COLO668 (cell line): ENCODE data around the gene ARHGEF10L.

Experiments used
- DNase-seq: peaks from one replicate; lab custom pipeline; 2025; ENCODE audit not compliant: unreplicated experiment; lab: John Stamatoyannopoulos, UW

ARHGEF10L gene

DNA sequence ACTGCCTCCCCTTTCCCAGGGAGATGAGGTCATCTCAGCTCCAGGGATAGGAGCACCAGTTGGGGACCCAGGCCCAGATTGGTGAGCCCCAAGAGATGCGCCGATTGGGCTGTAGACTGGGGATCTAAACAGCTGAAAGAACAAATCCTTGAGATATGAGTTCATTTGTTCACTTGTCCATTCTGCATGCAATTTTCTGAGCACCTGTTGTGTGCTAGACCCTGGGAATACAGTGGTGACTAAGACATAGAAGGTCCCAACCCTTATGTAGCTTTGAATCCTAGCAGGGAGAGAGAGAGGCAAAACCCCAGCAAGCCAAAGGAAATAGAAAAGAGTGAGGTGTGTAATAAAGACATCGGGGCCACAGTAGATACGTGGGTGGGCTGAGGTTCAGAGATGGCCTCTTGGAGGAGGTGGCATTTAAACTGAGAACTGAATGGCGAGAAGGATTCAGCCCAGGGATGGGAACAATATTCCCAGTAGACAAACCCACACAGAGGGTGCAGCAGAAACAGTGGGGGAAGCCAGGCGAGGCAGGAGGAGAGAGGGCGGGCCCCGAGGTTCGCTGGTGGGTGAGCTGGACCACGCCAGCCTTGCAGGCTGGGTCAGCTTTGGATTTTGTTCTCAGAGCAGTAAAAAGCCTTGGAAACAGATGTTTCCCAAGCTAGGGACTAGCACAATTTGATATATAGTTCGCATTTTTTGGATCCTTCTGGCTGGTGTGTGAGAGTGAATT lies 110.0 kb downstream of the ARHGEF10L start:
- no peak for DNase-seq

DNA sequence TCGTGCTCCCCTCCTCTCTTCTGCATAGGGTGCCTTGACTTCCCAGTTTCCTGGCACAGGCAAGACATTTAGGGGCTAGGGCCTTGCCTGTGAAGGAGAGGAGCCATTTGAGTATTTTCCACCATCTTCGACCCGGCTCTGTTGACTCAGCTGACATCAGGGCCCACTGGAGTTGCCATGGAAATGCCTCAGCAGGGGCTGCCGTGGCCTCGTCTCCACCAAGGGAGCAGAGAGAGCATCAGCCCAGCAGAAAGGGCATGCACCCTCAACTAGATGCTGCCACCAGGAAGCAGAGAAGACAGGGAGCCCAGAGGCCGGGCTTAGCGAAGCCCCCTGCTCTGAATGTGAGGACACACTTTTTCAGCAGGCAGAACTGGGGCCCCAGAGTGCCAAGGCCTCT lies 113.8 kb downstream of the ARHGEF10L start:
- DNase-seq = no peak

DNA sequence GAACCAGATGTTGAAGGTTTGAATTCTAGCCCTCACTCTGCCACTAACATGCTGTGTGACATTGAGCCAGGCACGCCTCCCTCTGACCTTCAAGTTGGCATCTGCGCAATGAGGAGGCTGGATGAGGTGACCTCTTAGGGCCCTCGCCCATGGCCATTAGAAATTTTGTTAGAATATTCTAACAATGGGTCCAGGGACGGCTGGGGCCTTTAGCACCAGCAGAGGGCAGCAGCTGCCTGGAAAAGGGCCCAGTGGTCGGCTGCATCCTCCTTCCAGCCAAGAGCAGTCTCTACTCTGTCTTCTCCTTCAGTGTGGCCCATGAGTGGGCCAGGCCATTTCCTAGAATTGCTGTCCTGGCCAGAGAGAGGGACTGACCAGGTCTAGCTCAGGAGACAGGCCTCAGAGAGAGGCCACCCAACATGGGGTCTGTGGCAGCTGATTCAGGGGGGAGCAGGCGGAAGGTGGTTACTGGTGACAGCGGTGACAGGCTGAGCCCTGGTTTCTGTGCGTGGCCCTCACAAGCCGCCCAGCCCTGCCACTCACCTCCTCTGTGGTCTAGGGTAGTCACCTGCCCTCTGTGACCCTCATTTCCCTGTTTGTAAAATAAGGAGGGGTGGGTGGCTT lies 114.3 kb downstream of the ARHGEF10L start:
- DNase-seq = peak; percentile 42

DNA sequence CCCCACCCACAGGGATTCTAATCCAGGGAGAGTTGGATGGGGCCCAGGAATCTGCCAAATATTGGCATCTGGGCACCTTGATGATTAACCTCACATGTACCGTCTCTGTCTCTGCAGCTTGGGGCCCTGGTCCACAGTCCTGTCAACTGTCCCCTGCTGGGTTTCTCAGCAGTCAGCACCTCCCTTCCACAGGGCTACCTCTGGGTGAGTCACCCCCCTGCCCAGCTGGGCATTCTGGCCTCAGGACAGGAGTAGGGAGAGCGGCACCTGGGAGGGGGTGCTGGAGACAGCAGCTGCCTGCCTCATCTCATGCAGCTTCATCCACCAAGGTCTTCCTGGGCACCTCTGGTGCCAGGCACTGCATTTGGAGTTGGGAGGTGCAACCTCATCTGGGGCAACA lies 115.0 kb downstream of the ARHGEF10L start:
- no peak for DNase-seq

DNA sequence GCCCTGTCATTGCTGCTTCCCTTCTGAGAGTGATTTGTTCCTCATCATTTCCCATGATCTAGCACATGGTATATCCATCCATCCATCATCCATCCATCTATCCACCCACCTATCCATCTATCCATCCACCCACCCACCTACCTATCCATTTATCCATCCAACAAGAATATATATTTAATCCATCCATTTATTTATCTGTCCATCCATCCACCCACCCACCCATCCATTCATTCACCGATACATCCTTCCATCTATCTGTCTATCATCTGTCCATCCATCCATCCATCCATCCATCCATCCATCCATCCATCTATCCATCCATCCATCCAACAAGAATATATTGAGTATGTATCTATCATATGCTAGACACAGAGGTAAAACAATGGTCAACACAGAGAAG lies 115.7 kb downstream of the ARHGEF10L start:
- no peak for DNase-seq

DNA sequence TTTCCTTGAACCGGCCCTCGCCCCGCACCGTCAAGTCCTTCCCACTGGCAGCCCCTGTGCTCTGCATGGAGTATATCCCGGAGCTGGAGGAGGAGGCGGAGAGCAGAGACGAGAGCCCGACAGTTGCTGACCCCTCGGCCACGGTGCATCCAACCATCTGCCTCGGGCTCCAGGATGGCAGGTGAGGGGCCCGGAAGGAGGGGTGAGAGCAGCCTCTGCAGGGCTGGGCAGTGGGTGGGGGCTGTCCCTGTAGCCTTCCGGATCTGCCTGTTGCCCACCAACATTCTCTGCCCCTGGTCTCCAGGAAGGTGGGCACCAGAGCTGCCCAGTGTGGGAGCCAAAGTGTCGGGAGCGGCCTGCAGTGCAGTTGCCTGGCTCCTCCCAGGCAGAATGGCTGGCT lies 116.4 kb downstream of the ARHGEF10L start:
- DNase-seq = no peak

DNA sequence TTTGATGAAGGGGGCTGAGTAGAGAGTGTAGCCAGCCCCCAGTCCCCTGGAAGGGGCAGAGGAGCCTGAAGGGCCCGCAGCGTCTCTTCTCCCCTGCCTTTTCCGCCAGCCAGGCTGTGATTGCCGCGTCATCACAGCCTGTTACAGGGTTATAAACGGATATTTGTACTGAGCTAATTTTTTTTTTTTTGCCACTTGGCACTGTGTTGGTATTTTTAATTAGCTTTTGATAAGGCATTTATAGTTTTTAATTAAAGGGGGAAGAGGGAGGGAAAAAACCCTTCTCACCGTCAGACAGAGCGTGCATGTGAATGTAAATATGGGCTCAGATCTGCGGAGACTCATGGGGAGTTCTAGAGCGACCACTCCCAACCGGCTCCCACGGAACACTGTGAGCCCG lies 117.9 kb downstream of the ARHGEF10L start:
- DNase-seq = no peak

DNA sequence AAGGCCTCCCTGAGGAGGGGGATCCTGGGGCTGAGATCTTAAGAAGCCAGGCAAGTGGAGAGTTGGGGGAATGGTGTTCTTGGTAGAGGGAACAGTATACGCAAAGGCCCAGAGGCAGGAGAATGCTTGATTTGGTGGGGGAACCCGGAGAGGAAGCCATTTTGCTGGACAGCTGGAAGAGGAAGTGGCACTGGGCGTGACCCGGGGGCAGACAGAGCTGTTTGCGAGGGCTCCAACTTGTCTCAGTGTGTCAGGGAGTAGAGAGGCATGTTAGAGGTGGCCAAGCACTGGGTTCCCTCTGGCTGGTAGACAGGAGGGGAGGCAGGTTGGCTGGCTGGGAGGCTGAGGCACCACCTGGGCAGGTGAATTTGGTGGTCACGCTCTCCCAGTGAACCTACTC lies 119.3 kb downstream of the ARHGEF10L start:
- DNase-seq = no peak

DNA sequence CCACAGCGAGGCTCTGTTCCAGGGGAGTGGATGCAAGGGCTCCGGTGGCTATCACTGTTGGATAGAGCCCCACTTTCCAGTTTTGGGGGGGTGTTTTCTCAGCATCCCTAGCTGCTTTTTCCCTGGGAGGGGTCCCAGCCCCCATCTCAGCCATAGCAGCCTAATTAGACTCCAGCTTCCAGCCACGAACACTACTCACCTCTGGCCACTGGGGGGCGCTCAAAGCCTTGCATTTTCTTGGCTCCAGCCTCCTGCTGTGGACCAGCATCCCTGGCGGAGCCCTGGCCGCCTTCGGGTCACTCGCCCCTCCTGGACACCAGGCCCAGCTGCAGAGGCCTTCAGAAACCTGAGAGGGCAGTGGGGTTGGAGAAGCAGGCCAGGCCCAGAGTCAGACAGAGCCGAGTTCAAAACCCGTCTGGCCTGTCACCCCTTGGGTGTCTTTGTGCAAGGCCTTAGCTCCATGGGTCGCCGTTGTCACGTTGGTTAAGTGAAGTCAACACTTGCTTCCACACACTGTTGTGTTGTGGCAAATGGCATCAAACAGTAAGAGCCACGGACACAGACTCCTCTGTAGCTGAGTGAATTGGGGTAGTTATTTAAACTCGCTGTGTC lies 122.2 kb downstream of the ARHGEF10L start:
- DNase-seq = peak; percentile 67

DNA sequence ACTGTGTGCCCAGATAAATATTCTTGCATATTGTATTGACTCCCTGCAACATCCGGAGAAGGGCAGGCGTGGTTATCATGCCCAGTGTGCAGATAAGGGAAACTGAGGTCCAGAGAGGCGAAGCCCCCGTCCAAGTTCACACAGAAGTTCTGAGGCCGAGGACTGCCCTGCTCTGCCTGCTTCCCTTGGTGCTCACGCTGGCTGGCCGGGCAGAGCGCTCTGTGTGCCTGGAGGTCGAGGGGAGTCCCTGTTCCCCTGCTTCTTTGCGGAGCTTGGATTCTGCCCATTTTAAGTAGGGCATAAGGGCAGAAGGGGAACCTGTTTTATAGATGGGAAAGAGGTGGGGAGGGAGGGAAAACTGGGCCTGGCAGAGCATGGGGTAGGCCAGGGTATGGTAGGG lies 122.8 kb downstream of the ARHGEF10L start:
- no peak for DNase-seq

DNA sequence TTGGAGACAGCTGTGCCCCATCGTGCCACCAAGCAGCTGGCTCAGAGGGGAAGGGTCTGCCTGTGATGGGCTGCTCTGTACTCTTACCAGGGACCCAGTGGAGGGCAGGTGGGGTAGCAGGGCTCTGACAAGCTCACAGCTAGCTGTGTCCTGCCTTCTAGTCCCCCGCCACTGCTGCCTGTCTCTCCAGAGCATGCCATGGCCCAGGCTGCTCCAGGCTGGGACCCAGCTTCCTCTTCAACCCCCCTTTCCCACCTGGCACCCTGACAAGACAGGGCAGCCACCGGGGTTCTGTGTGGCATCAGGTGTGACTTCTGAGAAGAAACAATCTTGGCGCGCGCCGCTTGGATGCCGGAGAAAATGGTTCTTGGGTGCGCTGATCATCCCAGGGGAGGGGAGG lies 123.3 kb downstream of the ARHGEF10L start:
- DNase-seq = no peak

DNA sequence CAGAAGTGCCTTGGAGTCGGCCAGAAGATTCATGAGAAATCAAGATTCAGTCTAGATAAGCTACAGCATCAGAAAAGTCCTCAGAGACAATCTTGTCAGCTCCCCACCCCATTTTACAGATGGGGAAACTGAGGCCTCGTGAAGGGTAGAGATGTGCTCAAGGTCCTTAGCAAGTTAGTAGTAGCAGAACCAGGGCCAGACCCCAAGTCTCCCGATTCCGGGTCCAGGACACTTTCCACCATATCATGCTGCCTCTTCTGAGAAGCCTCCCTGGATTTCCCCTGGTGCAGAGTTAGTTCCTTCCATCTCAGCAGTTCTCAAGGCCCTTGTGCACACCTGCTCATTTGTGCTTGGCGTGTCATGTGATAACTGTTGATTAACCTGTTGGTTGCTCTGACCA lies 124.1 kb downstream of the ARHGEF10L start:
- DNase-seq = no peak

DNA sequence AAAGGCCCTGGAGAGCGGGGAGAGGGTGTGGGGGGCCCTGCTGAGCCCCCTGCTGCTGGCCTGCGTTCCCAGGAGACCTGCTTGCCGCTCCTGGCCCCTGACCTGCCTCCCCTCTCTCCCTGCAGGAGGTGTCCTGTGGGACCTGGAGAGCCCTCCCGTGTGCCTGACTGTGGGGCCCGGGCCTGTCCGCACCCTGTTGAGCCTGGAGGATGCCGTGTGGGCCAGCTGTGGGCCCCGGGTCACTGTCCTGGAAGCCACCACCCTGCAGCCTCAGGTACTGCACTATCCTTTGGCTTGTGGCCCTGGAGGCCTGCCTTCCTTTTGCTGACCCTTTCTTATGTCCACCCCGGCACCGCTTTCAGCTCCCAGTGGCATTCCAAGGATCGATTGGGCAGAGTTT lies 124.8 kb downstream of the ARHGEF10L start:
- no peak for DNase-seq

DNA sequence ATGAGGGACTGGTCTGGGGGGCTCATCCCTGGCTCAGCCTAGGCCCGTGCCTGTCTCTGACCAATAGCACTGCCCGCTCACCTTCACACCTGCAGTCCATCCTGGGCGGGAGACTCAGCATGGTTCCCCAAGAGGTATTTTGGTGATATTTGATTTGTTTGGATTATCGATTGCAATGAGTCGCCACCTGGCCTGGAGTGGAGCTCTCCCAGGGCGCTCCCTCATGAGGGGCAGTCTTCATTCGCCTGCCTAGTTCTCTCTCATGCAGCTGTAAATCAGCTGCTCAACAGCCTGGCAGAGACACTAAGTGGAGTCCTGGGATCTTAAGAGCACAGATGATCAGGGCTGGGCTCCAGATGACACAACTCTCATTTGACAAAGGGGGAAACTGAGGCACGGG lies 125.6 kb downstream of the ARHGEF10L start:
- DNase-seq = no peak

DNA sequence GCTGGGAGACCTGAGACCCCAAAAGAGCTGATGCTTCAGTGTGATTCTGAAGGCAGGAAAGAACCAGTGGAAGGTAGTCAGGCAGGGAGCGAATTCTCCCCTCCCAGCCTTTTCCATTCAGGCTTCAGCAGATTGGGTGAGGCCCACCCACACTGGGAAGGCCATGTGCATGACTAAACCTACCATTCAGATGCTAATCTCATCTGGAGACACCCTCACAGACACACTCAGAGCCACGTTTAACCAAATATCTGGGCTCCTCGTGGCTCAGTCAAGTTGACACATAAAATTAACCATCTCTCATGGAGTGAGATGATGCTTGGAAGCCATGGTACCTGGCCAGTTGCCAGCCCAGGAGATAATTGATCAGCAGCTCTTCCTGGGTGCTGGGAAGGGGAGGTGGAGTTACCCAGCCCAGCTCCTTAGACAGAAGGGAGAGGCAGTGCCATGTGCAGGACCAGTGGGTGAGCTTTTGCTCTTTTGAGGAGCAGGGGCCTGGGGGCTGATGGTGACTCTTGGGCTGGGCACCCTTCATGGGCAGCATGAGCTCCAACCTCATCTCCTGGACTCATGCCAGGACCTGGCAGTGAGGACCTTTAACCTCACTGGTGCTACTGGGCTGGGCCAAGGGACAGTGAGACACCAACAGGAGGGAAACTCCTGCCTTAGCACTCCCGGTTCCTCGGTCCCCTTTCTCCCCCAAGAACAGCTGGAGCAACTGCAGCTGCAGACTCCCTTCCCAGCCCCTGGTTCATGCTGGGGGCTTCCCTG lies 126.6 kb downstream of the ARHGEF10L start:
- peak; percentile 71 for DNase-seq

DNA sequence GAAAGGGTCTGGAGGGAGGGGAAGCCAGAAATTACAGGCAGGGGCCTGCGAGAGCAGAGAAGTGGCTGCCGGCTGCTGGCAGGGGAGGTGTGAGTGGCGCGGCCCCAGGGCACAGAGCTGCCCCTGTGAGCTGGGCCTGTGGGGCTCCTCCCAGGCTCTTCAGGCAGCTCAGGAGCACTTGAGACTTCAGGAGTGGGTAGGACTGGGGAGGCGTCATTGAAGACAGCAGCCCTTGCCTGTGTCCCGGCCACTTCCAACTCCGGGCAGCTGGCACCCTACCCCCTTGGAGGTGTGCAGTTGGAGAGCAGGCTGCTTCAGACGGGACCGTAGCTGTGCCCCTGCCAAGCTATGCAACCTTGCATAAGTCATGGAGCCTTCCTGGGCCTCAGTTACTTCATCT lies 128.1 kb downstream of the ARHGEF10L start:
- DNase-seq = no peak

DNA sequence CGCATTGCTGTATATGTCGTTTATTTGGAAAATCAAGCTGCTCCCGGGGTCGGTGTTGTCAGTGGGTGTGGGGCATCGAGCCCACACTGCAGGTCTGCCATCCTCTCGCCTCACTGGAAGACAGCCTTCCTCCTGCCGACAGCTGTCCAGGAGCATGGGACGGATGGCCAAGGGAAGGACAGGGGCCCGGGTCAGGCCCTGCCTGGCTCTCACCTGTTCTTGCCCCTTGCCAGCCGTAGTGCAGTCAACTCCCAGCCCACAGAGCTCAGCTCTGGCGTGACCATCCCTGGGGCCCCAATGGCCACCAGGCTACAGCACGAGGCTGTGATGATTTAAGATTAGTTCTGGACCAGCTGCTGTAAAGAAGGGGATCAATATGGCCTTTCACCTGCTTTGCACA lies 128.7 kb downstream of the ARHGEF10L start:
- no peak for DNase-seq

DNA sequence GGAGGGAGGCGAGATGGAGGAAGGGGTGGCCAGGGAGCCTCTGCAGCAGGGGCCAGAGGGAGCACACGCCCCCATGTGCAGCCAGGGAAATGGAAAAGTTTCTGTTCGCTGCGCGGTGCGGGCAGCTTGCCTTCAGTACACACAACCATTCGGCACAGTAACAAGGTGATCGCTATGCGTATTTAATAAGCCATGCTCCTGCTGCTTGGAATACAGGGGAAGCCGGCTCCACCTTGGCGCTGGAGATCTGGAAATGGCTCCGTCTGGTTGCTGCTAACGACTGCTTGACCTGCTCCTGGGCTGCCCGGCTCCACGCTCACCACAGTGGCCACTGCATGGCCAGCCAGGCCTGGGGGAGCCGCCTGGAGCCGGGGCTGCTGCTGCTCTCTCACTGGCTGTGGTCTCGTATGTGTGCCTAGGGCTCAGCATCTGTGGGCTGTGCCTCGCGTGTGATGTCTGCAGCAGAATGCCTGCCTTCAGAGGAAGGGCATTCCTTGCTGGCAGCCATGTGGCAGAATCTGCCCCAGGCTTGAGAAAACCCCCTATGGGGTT lies 129.2 kb downstream of the ARHGEF10L start:
- no peak for DNase-seq

DNA sequence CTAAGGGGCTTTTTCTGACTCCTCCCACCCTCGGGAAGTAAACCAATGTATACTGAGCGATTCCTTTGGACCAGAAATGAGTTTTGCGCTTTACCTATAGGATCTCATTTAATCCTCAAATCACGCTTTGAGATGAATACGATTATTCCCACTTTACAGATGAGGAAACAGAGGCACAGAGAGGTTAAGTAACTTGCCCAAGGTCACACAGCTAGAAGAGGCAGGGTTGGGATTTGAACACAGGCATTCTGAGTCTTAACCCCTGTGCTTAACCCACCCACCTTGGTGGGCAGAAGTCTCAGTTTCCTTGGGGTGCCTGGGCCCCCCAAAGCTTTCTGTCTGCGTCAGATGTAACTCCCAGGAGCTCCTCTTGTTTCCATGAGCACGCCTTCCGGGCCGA lies 129.8 kb downstream of the ARHGEF10L start:
- no peak for DNase-seq

DNA sequence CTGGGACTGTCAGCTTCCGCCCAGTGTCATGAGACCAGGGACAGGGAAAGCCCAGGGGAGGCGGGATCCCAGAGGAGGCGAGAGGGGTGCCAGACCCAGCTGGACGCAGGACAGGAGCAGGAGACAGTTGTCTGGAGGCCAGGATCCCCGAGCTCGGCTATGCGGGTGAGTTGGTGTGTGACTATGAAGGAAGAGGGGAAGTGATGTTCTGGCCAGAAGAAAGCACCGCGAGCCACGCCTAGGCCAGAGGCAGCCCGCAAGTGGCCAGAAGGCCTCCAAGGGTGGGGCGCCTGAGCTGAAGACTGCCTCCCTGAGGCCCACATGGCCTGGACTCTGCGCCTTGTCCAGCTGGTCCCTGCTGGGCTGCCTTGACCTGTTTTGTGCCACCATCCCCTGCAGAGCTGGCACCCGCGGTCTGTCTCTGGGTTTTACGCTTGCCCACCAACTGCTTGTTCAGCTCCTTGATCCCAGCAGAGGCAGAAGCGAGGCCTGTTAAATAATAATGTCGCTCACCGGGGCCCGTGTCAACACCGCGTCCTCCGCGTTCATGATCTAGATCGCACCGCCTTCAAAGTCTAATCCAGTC lies 130.5 kb downstream of the ARHGEF10L start:
- no peak for DNase-seq
